ENCODE measurements around the gene EXOC3. TPM values are rescaled to one million over a fixed set of nuclear protein-coding genes. Genes with fewer than 3 reads are reported as not detected.

EXOC3 gene
- total RNA-seq, 4 donors from 2014 or later = 39.1 to 54.6 (median 42.8) TPM

DNA sequence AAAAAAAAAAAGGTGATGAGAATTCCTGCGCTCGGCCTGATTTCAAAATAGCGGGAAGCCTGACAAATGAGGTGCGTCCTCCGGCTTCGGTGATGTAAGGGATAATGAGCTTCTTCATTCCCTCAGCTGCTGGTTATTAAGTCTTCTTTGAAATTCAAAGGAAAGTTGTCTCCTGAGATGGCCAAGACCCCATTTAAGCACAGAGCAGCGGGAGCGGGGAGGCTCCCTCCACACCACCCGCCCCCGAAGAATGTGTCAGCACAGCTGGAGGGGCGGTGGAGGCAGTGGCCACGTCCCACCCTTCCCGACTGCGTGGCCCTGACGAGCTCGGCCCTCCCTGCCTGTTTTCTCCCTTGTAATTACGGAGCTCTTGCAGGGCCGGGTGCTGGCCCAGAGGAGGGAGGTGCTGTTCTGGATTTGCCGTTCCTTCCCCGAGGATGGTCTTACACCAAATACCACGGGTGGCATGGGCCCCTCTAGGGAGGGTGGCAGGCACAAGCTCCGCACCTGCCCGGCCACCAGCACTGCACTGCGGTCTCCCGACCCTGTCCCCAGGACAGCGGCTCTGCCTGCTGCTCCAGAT lies 50.2 kb downstream of the EXOC3 start:
- no peak for TF ChIP-seq CTCF (IDR thresholded peaks at IDR 0.05)
- no peak for TF ChIP-seq POLR2A (IDR thresholded peaks at IDR 0.05)
- no peak for DNase-seq
- Histone ChIP-seq H3K27ac (no peak overlapping the region), H3K36me3 (no peaks in the 10 kb centered on the region), H3K27me3 (peaks cover 0 to 74% (median 0%) of the 10 kb centered on the region in 4 donors), H3K4me1 (no peaks in the 10 kb centered on the region), H3K9me3 (no peaks in the 10 kb centered on the region), H3K4me3 (no peak overlapping the region)
- intact Hi-C loops (cut with DNase I) = no loop called here
- WGBS, 2 donors = 66 to 67% methylated on average over 8 to 19 of the region's 26 CpGs

DNA sequence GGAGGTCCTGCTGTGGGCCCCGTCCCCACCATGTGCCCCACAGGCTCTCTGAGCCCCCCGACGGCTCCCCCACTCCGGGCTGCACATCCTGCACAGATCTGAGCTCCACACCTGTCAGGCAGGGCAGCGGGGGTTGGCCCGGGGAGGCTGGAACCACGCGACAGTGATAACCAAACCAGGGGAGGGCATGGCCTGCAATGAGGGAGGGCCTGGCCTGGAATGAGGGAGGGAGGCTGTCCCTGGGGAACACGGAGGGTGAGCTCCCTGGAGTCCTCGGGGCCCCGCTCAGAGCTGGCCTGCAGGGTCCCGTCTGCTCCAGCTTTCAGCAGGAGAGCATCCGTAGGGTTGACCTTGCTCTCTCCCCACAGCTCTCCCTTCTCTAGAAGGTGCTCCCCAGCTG lies 50.8 kb downstream of the EXOC3 start:
- Histone ChIP-seq H3K36me3 (no peaks in the 10 kb centered on the region), H3K9me3 (no peaks in the 10 kb centered on the region), H3K27me3 (peaks cover 0 to 79% (median 0%) of the 10 kb centered on the region in 4 donors), H3K4me1 (no peaks in the 10 kb centered on the region), H3K4me3 (no peak overlapping the region), H3K27ac (no peak overlapping the region)
- TF ChIP-seq POLR2A (IDR thresholded peaks at IDR 0.05) (no peak), CTCF (IDR thresholded peaks at IDR 0.05) (no peak)
- no peak for DNase-seq
- intact Hi-C loops (cut with DNase I) = no loop called here
- WGBS, 2 donors = 55 to 82% methylated on average over 6 to 8 of the region's 13 CpGs

- Histone ChIP-seq H3K27me3 (peaks cover 0 to 83% (median 0%) of the 10 kb centered on the region in 4 donors), H3K36me3 (no peaks in the 10 kb centered on the region), H3K27ac (no peak overlapping the region), H3K4me1 (no peaks in the 10 kb centered on the region), H3K4me3 (no peak overlapping the region), H3K9me3 (no peaks in the 10 kb centered on the region)
- 88 to 90% methylated on average over 12 to 20 of the region's 38 CpGs for WGBS, 2 donors
- no peak for DNase-seq
- intact Hi-C loops (cut with DNase I) = no loop called here
- TF ChIP-seq CTCF (IDR thresholded peaks at IDR 0.05) (no peak), POLR2A (IDR thresholded peaks at IDR 0.05) (no peak)
Measured at GRCh38 chr5:494667-495255, 51.8 kb downstream of the EXOC3 start.

DNA sequence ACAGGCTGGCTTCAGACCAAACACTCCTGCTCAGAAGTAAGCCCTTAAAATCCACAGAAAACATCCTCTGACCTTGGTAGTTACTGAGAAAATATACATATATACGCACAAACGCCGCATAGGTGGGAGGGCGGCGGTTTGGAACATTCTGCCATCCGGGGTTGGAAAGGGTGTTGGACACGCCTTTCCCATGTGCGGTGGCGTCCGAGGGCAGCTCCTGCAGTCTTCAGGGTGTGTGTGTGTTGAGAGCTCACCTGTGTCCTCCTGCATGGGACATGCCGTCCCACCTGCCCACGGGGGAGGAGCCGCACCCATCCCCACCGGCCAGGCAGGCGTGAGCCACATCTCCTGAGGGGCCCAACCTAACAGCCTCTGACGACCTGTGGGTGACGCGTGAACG lies 53.1 kb downstream of the EXOC3 start:
- H3K9me3 ChIP-seq = no peaks in the 10 kb centered on the region
- H3K4me3 ChIP-seq = no peak overlapping the region
- DNase-seq = no peak
- no peak overlapping the region for H3K27ac ChIP-seq
- peaks cover 0 to 86% (median 0%) of the 10 kb centered on the region in 4 donors for H3K27me3 ChIP-seq
- intact Hi-C loops (cut with DNase I) = no loop called here
- no peak for TF ChIP-seq POLR2A (IDR thresholded peaks at IDR 0.05)
- no peak for TF ChIP-seq CTCF (IDR thresholded peaks at IDR 0.05)
- 40 to 56% methylated on average over 15 to 16 of the region's 19 CpGs for WGBS, 2 donors
- H3K4me1 ChIP-seq = peaks cover 0 to 2% (median 2%) of the 10 kb centered on the region in 3 donors
- H3K36me3 ChIP-seq = no peaks in the 10 kb centered on the region

GRCh38 chr5:497090-497700 lies 54.2 kb downstream of the EXOC3 start:
- 70 to 77% methylated on average over 10 to 22 of the region's 22 CpGs for WGBS, 2 donors
- H3K9me3 ChIP-seq = no peaks in the 10 kb centered on the region
- peaks cover 8 to 14% (median 11%) of the 10 kb centered on the region in 3 donors for H3K4me1 ChIP-seq
- TF ChIP-seq POLR2A (IDR thresholded peaks at IDR 0.05) (no peak), CTCF (IDR thresholded peaks at IDR 0.05) (no peak)
- intact Hi-C loops (cut with DNase I) = no loop called here
- peaks cover 0 to 88% (median 0%) of the 10 kb centered on the region in 4 donors for H3K27me3 ChIP-seq
- no peak for DNase-seq
- no peak overlapping the region for H3K4me3 ChIP-seq
- no peaks in the 10 kb centered on the region for H3K36me3 ChIP-seq
- H3K27ac ChIP-seq = no peak overlapping the region
